ENCODE measurements around the gene ARF1.

- TF ChIP-seq BHLHE40 (IDR thresholded peaks at IDR 0.05; ENCODE audit: low read length): no peak
- no peak for TF ChIP-seq NFATC3 (CRISPR knock-in tag; IDR thresholded peaks at IDR 0.05)
- no peak for TF ChIP-seq ZNF350 (CRISPR knock-in tag; IDR thresholded peaks at IDR 0.05; ENCODE audit: borderline replicate concordance, low read depth)
- TF ChIP-seq ZBTB25 (CRISPR knock-in tag; IDR thresholded peaks at IDR 0.05): no peak
- no peak for TF ChIP-seq POLR2A (IDR thresholded peaks at IDR 0.05; ENCODE audit: insufficient read depth in 1 of 2, low read depth in 2 of 2, low read length in 2 of 2)
- no peak for TF ChIP-seq BCL3 (CRISPR knock-in tag; IDR thresholded peaks at IDR 0.05)
- no peak for TF ChIP-seq ASH2L (IDR thresholded peaks at IDR 0.05; ENCODE audit: insufficient read length, low read depth, low read length)
- peak; percentile 75 for TF ChIP-seq CTCF (CRISPR knock-in tag; IDR thresholded peaks at IDR 0.05)
- TF ChIP-seq ZNF766 (CRISPR knock-in tag; IDR thresholded peaks at IDR 0.05; ENCODE audit: borderline replicate concordance): no peak
Measured at GRCh38 chr1:228101994-228102790, 19.7 kb downstream of the ARF1 start.
